NCI-H69 (cell line): ENCODE measurements around the gene PPP2R5D.
A peak's percentile ranks its signal among the peaks of the same experiment; 100 is the strongest.
"Not testable (repeated sequence)": the region's sequence is repeated elsewhere in the genome, so short reads cannot be mapped to it uniquely, and the experiment has no call there.

Experiments
- DNase-seq: peaks from one replicate; lab custom pipeline; 2025; lab: John Stamatoyannopoulos, UW

The PPP2R5D gene

DNA sequence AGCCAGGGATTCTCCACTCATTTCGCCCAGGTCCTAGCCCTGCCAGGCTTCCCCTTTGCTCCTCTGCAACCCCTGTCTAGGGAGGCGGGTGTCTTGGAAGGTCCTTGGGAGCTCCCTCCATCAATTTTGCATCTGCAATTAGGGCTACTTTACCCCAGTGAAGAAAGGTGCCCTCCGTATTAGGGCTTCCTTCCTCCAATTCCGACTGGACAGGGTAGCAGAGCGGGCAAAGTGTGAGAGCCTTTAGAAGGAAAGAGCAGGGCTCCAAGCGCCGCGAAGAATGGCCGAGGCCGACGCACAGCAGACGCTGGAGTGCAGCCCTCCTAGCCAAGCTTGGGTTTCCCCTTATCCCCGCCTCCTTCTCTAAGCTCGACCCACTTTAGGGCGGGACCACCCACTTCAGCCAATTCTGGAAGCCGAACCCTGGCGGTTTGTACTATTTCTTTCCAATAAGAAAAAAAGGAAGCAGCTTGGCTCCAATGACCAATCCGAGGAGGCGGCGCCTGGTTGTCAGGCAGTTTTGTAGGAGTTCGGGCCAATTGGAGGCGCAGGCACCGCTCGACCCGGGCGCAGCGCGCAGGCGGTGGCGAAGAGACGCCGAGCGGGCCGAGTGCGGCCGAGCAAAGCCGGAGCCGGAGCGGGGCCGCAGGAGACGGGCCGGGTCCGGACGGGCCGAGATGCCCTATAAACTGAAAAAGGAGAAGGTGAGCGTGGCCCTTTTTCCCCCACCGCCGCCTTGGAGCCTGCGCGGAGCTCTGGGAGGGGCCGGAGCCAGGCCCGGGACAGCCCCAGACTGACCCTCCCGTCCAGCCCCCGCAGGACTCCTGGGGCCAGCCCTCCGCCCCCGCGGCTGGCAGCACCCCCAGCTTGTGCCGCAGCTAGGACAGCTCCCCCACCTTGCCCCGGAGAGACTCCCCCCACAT, at the start of gene PPP2R5D:
Gene PPP2R5D (plus strand): TSS at position 570 of the 923 bp plus-strand sequence. CDS start 108 bp downstream, at position 678.
- peak; percentile 100 for DNase-seq

DNA sequence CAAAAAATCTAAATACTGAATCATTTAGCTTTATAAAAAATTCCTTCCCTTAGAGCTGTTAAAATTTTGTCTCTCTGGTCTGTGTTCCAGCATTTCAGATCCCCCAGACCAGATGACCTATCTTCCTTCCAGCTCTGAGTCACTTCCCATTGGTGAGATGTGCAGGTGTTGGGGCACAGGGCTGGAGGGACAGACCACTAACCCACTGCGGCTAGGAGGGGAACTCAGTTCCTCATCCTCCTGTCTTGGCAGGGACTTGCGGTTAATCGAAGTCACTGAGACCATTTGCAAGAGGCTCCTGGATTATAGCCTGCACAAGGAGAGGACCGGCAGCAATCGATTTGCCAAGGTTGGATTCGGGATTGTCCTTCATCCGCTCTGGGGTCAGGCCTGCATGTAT, 49.0 kb upstream of the PPP2R5D start:
- DNase-seq = no peak

DNA sequence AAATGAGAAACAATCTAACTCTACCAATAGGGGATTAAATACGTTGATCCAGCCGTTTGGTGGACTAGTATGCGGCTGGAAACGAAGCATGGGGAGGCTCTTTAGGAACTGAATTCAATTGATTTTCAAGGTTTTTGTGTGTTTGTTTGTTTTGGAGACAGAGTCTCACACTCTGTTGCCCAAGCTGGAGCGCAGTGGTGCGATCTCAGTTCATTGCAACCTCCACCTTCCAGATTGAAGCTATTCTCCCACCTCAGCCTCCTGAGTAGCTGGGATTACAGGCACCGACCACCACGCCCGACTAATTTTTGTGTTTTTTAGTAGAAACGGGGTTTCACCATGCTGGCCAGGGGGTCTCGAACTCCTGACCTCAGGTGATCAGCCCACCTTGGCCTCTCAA, 48.0 kb upstream of the PPP2R5D start:
- no peak for DNase-seq

DNA sequence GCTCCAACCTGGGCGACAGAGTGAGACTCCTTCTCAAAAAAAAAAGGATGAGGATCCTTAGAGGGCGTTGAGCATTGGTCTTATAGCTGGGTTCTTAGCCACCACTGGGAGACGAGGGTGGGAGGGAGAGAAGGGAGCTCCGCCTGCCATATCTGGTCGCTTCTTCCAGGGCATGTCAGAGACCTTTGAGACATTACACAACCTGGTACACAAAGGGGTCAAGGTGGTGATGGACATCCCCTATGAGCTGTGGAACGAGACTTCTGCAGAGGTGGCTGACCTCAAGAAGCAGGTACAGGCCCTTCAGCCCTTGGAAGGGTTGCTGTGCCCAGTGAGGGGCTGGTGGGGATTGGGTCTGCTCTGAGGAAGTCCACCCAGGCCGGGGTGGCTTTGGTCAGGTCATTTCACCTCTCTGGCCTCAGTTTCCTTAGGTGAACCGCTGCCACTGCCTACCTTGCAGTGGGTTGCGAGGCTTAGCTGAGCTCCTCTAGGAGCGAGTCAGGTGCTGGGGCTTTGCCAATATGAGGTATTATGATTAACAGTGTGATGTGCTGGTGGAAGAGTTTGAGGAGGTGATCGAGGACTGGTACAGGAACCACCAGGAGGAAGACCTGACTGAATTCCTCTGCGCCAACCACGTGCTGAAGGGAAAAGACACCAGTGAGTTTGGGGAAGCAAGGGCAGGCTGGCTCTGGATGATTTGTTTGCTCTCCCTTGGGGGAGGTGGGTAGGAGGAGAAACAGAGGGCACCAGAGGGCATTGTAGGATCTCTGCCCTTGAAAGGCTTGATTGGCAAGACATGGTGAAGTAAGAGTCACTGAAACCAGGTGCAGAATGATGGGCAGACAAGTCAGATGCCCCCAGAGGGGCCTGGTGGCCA, 46.6 kb upstream of the PPP2R5D start:
- DNase-seq = no peak

DNA sequence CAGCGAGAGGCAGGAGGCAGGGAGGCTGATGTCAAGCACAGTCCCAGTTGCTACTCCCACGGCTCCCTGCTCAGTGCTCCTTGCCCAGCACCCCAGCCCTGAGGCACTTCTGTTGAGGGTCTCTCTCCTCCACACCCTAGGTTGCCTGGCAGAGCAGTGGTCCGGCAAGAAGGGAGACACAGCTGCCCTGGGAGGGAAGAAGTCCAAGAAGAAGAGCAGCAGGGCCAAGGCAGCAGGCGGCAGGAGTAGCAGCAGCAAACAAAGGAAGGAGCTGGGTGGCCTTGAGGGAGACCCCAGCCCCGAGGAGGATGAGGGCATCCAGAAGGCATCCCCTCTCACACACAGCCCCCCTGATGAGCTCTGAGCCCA, 46.0 kb upstream of the PPP2R5D start:
- no peak for DNase-seq

DNA sequence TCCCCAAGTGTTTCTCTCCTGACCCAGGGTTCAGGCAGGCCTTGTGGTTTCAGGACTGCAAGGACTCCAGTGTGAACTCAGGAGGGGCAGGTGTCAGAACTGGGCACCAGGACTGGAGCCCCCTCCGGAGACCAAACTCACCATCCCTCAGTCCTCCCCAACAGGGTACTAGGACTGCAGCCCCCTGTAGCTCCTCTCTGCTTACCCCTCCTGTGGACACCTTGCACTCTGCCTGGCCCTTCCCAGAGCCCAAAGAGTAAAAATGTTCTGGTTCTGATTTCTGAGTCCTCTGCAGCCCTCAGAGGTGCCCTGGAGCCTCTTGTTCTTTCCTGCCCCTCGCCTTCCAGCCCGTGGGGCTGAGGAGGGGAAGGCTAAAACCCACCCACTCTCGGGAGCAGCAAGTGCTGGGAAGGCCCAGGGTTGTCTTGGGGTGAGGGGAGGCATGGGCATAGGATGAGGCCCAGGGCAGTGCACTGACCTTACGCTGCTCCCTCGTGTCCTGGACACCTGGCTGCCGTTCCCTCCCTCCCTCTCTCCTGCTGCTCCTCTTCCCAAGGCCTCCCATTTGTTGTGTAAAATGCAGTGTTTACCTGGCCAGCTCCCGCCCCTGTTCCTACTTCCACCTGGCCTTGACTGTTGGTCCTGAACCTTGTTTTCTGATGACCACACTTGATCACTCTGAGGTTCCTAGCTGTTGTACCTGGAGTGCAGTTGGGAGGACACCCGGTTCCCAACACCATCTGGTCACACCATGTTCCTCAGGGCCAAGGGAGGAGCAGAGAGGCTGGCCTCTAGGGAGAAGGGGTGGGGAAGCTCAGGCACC, 45.2 kb upstream of the PPP2R5D start:
- no peak for DNase-seq

DNA sequence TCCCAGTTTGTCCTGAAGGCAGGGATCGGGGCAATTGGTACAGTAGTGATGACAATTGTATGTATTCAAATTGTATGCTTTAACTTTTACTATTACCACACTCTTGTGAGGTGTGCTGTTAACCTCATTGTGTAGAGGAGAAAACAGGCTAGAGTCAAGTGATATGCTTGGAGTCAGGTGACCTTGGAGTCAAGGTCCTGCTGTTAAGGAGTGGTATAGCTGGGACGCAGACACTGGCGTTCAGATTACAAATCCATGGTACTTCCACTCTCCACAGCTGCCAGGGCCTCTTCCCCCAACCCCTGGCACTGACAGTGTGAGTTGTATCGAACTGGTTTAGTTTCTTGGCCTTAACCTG, 44.6 kb upstream of the PPP2R5D start:
- no peak for DNase-seq

DNA sequence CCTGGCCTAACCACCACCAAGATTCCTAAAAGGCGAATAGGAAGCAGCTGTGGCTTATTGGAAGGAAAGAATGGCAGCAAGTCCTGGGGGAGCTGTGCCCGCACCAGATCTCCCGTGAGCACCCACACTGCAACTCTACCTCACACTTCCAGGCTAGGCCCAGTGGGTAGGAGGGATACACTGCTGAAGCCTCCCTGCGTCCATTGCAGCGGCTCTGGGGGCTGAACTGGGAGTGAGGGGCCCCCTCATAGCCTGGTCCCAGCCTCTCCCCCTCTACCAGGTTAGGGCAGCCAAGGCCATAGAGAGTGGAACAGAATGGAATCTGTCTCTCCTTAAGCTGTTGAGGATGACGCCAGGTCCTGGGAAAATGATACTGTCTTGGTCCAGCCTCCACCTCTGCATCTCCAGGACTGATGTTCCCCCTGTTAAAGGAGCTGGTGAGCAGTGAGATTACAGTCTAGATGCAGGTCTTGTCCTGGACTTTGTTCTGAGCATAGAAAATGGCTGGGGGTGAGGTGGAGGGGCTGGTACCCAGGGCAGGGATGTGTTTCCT, 43.8 kb upstream of the PPP2R5D start:
- DNase-seq = no peak

DNA sequence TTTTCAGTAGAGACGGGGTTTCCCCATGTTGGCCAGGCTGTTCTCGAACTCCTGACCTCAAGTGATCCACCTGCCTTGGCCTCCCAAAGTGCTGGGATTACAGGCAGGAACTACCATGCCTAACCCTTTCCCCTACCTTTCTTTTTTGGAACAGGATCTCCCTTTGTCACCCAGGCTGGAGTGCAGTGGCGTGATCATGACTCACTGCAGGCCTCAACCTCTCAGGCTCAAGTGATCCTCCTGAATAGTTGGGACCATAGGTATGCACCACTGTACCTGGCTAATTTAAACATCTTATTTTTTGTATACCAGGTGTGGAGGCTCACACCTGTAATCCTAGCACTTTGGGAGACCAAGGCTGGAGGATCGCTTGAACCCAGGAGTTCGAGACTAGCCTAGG, 43.0 kb upstream of the PPP2R5D start:
- not testable (repeated sequence) for DNase-seq

DNA sequence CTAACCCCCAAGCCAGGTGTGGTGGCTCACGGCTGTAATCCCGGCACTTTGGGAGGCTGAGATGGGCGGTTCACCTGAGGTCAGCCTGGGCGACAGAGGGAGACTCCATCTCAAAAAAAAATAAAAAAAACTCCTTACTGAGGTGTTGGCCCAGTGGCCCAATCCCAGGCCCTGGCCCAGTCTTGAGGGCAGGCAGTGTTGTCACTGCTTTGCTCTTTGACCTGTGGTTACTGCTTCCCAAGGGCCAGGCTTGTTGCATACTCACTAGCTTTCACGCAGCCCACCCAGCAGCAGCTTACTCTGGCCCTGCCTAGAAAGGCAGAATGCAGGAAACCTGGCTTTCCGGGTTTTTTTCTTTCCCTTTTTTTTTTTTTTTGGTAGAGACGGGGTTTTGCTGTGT, 41.9 kb upstream of the PPP2R5D start:
- no peak for DNase-seq

DNA sequence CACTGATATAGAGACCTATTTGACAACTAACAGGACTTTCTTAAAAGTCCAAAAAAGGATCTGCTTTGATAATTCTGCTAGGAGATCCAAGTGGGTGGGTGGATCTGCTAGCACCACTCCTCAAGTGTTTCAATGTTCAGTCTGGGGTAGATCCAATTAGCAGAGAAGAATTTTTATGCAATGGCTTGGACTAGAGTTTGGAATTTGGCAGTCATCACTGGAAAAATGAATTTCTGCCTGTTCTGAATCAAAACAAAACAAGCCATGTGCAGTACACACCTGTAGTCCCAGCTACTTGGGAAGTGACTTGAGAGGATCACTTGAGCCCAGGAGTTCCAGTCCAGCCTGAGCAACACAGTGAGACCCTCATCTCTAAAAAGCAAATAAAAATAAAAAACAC, 36.4 kb upstream of the PPP2R5D start:
- DNase-seq = no peak

DNA sequence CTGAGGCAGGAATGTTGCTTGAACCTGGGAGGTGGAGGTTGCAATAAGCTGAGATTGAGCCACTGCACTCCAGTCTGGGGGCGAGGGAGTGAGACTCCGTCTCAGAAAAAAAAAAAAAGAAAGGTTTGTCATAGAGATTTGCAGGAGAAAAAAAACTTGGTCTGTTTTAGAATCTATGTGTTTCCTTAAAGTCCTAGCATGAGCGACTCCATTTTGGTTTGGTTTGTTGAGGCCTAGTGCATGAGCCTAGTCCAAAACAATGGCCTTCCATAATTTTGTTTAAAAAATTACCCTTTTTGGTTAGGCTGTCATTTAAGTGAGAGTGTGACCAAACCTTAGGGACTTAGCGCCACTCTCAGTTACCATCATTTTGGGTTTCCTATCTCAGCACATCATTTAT, 32.0 kb upstream of the PPP2R5D start:
- DNase-seq = no peak

DNA sequence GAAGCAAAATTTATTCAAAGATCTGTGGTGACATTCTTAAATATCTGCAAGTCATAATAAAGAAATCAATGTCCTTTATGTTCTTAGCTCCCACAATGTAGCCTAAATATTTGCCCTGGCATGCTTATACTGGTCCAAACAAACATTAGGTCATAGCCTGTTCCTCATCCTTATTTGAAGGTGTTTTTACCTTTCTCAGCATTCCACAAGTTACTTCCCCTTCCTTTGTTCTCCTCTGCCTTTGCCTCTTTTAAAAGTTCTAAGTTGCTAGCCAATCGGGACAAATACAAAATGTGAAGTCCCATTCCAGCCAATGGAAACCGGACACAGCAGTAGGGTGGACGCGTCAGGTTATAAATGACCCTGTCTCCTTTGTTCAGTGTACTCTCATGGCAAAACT, 30.0 kb upstream of the PPP2R5D start:
- not testable (repeated sequence) for DNase-seq

DNA sequence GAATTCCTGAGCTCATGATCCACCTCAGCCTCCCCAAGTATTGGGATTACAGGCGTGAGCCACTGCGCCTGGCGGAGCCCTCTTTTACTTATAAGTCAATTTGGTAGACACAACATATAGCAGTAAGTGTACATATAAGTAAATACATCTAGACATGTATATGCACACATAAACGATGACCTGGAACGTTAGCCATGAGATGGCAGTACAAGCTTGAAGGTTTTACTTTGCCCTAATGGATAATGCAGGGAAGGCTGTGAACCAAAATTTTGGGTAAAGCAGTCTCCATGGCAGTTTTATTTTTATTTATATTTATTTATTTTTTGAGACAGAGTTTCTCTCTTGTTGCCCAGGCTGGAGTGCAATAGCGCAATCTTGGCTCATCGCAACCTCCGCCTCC, 26.2 kb upstream of the PPP2R5D start:
- no peak for DNase-seq

DNA sequence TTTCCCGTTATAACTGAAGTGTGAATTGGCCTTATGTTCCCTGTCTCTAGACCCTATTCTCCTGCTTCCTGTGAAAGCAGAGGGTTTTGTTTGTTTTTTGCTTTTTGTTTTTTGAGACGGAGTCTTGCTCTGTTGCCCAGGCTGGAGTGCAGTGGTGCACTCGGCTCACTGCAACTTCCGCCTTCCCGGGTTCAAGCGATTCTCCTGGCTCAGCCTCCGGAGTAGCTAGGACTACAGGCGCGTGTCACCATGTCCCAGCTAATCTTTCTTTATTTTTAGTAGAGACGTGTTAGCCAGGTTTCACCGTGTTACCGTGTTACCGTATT, 24.5 kb upstream of the PPP2R5D start:
- no peak for DNase-seq

DNA sequence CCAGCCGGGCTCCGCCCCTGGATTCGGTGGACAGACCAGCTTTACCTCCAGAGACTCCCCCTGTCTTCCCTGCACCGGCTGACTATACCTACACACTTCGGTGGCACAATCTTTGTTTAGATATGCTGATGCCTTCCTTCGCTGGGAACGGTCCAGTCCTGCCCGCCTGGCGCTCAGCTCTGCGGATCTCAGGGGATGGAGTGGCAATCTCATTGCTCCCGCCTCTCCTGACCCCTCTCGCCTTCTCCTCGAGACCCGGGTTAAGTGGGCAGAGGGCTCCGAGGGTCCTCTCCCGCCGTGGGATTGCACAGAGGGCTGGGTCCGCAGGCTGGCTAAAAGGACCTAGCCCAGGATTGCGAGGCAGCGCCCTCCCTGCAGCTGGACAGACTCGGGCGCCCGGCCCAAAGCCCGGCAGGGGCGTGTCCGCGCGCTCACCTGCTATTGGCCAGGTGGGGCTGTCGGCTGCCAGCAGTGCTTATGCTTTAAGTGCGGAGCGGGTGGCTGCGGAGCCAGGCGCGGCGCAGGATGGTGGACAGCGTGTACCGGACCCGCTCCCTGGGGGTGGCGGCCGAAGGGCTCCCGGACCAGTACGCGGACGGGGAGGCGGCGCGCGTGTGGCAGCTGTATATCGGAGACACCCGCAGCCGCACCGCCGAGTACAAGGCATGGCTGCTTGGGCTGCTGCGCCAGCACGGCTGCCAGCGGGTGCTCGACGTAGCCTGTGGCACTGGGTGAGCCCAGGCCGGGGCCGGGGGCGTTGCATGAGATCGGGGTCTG, 23.9 kb upstream of the PPP2R5D start, which contains the start of gene GNMT:
Gene GNMT (plus strand): TSS at position 512 of the 777 bp plus-strand sequence. CDS start 14 bp downstream, at position 526.
- peak; percentile 89 for DNase-seq

DNA sequence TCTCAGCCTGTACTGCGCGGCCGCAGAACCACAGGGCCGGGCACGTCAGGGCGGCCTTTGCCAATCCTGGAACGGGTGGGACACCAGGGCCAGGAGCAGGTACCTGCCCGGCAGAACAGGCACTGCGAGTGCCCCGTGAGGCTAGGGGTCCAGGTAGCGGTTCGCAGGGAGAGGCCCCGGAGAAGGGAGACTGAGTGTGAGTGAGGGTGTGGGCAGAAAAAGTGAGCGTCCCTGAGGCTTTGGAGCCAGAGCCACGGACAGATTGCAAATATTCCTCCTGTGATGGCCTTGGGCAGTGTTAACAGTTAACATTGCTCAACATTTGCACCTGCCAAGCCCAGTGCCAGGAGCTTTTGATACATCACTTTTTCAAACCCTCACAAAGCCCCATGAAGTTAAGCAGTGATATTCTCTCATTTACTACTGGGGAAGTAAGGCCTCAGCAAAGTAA, 23.3 kb upstream of the PPP2R5D start:
- peak; percentile 46 for DNase-seq

DNA sequence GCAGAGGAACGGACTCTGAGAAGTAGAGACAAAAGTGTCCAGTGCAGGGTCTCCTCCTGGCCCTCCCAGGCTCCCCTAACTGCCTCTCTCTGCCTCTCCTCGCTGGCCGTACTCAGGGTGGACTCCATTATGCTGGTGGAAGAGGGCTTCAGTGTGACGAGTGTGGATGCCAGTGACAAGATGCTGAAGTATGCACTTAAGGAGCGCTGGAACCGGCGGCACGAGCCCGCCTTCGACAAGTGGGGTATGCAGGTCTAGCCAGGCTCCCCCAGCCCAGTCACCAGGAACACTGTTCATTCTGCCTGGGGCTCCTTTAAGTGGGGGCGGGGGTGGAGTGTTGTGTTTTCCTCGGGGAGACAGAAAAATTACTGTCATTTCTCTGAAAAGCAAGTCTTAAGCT, 22.3 kb upstream of the PPP2R5D start:
- DNase-seq = no peak

DNA sequence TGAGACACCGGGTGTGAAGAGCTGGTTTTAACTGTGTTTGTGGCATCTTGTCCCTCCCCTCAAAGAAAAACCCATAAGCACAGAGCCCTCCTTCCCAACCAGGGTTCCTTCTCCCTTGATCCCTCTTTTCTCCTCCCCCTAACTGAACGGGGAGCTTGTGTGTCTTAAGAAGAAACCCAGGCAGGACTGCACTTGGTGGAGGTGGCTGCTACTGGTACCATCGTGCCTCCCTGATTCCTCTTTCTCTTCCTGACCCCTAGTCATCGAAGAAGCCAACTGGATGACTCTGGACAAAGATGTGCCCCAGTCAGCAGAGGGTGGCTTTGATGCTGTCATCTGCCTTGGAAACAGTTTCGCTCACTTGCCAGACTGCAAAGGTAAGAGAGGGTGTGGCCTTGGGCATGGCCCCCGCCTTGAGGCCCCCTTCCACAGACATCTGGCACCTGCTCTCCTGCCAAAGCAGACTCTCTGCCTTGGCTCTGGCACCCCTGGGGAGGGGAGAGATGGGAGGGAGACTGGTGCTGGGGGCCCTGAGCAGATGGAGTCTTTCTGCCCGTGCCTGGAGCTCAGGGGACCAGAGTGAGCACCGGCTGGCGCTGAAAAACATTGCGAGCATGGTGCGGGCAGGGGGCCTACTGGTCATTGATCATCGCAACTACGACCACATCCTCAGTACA, 21.7 kb upstream of the PPP2R5D start:
- peak; percentile 87 for DNase-seq

DNA sequence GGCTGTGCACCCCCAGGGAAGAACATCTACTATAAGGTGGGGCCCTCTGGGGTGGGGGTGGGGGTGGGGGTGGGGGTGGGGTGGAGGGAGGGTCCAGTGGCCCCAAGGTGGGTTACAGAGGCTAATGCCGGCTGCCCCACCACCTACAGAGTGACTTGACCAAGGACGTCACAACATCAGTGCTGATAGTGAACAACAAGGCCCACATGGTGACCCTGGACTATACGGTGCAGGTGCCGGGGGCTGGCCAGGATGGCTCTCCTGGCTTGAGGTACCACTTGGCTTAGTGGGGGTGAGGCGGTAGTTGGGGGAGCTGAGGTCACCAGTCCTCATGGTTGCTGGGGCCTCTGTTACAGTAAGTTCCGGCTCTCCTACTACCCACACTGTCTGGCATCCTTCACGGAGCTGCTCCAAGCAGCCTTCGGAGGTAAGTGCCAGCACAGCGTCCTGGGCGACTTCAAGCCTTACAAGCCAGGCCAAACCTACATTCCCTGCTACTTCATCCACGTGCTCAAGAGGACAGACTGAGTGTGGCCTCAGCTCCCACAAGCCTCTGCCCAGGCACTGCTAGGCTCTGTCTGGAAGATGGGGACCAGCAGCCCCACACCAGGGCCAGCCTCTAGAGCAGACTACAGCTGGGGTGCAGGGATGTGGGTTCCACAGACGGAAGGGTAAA, 21.1 kb upstream of the PPP2R5D start:
- no peak for DNase-seq
